Head of caudate nucleus (tissue), 42 donors: ENCODE results near the gene PLEKHN1.

ENCODE experiments used
- DNase-seq, 42 donors: peaks; one replicate each; pipeline versions ENCODE4 v3.0.0 to v3.0.0-alpha.2; 2020 to 2021; ENCODE audit warnings: mixed read lengths in 7 of 42
- intact Hi-C: fragments of 100-400 bp; cut with DNase I; formaldehyde crosslinking; loops from one replicate; pipeline ENCODE4 v1.15.0; 2022

Gene PLEKHN1

GRCh38 chr1:966135-966703 is at the start of gene PLEKHN1:
Gene PLEKHN1, plus strand, starts transcription at chr1:966482. Its CDS starts 50 bp downstream, at chr1:966532.
- DNase-seq = no peak
- intact Hi-C loops = no loop called here

GRCh38 chr1:917076-917459 is 49.2 kb upstream of the PLEKHN1 start:
- no peak for DNase-seq
- intact Hi-C loops = no loop called here

- DNase-seq = no peak
- intact Hi-C loops = no loop called here
These were observed 48.7 kb upstream of the PLEKHN1 start for GRCh38 chr1:917466-918091.

GRCh38 chr1:918353-918752 is 47.9 kb upstream of the PLEKHN1 start:
- no peak for DNase-seq
- intact Hi-C loops = no loop called here

- DNase-seq = no peak
- intact Hi-C loops = no loop called here
These were observed 47.4 kb upstream of the PLEKHN1 start for GRCh38 chr1:918843-919242.

GRCh38 chr1:919271-919872 is 46.9 kb upstream of the PLEKHN1 start:
- intact Hi-C loops = no loop called here
- DNase-seq = no peak

GRCh38 chr1:920010-920409 is 46.3 kb upstream of the PLEKHN1 start:
- no peak for DNase-seq
- intact Hi-C loops = no loop called here

GRCh38 chr1:920521-920920 is 45.8 kb upstream of the PLEKHN1 start:
- intact Hi-C loops = no loop called here
- no peak for DNase-seq

- DNase-seq = peak in 39 of 42 donors; percentile 38 to 86 (median 64)
- intact Hi-C loops = no loop called here
These were observed 45.1 kb upstream of the PLEKHN1 start for GRCh38 chr1:921011-921837.

GRCh38 chr1:923131-923990 is 42.9 kb upstream of the PLEKHN1 start, which contains the start of gene SAMD11:
Gene SAMD11, plus strand, starts transcription at chr1:923923. Its CDS starts 509 bp downstream, at chr1:924432.
- DNase-seq = peak; percentile 32 to 92 (median 82)

GRCh38 chr1:923991-924655 is 42.2 kb upstream of the PLEKHN1 start:
- no peak for DNase-seq
- intact Hi-C loops = no loop called here

More at GRCh38 chr1:923131-923990, 42.9 kb upstream of the PLEKHN1 start, which contains the start of gene SAMD11:
- intact Hi-C loops = no loop called here

- no peak for DNase-seq
These were observed 41.4 kb upstream of the PLEKHN1 start for GRCh38 chr1:924656-925560.

GRCh38 chr1:925561-926421 is 40.5 kb upstream of the PLEKHN1 start:
- DNase-seq = no peak
- intact Hi-C loops = no loop called here

More at GRCh38 chr1:924656-925560, 41.4 kb upstream of the PLEKHN1 start:
- intact Hi-C loops = no loop called here

GRCh38 chr1:927234-927633 is 39.0 kb upstream of the PLEKHN1 start:
- no peak for DNase-seq
- intact Hi-C loops = no loop called here

- intact Hi-C loops = no loop called here
- no peak for DNase-seq
These were observed 38.5 kb upstream of the PLEKHN1 start for GRCh38 chr1:927748-928147.
